HG02763 (cell line): Measurements from ENCODE around the gene MIPOL1.

Experiments used
- ATAC-seq: cut with Tn5 transposase; IDR thresholded peaks from one replicate; pipeline ENCODE4 v1.9.1; 2021; ENCODE audit warnings: mild to moderate bottlenecking, moderate library complexity; ENCODE audit not compliant: unreplicated experiment

MIPOL1 gene

DNA sequence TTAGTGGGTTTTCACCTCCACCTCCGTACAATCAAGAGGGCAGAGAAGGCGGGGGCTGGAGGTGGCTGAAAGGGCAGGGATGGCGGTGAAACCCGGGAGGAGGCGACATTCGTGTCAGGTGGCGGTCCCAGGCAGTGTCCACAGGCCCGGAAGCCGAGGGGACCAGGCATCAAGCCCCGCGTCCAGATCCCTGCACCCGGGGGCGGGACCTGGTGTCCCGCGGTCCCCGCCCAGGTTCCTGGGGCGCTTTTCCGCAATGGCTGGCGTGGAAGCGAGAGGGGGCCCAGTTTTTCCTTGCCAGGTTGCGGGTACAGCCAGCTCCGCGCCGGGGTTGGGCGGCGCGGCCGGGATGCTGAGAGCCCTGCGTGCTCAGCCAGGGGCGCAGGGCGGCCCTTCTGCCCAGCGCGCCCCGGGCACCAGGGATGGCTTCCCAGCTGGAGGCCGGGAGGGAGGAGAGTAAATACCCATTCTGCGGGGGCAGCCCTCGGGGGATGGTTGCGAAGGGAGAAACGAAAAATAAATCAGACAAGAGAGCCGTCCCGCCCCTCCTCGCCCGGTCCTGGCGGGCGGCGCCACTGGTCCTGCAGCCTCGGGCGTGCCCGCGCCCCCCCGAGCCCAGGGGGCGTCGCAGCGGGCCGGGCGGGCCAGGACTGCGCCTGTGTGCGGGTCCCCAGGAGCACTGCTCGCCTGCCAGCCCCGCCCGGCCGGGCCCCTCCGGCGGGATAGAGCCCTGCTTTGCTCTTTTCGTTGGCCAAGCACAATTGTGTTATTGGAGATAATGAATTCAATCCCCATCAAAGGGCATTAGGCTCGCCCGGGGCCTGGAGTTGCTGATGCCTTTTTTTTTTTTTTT, 385.8 kb downstream of the MIPOL1 start:
- no peak for ATAC-seq

GRCh38 chr14:37584211-37585100, 386.7 kb downstream of the MIPOL1 start:
- ATAC-seq, result no peak

DNA sequence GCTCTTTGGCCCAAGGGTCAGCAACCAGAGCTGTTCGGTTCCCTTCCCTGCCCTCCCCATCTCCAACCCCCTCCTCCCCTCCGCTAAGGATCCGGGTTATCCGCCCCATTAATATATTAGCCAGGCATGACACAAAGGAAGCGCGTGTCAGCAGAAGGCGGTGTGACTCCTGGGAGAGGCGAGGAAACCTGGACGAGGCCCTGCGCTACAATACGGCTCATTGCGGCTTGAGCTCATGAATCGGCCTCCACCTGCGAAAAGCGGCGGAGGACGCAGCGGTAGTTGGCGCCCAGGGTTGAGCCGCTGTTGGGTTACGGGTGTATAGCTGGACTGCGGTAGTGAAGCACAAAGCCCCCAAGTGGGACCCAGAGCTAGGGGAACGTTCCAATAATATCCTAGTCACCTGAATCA, 387.4 kb downstream of the MIPOL1 start:
- no peak for ATAC-seq

- ATAC-seq, result no peak
Observed at GRCh38 chr14:37585971-37586796, 388.4 kb downstream of the MIPOL1 start.

GRCh38 chr14:37586797-37587130, 389.0 kb downstream of the MIPOL1 start:
- no peak for ATAC-seq

DNA sequence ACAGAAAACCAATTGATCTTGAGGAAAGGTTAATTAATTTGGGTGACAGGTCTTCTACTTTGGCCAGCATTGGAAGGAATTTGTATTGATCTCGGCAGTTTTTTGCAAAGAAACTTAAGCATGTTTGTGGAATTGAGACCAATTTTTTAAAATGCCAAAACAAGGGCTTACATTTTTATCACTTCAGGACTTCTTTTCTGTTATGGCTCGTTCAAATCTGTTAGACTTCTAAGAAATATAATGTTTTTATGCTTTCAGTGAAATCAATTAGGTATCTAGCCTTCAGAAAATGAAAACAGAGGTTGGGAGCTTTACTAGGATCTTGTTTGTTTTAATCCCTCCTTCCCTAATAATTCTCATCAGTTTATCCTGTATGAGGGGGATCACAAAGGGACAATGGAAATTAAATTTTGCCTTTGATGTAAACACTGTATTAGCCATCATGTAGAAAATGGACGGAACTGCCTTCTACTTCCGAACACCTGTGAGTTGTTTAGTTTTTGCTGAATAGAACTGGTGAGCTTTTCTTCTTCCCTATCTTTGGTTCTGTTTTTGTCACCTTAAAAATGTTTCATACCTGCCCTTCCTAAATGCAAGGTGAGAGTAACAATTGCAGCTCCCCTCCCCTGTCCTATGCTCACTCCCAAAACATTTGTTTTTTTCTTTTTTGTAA, 389.5 kb downstream of the MIPOL1 start:
- no peak for ATAC-seq

DNA sequence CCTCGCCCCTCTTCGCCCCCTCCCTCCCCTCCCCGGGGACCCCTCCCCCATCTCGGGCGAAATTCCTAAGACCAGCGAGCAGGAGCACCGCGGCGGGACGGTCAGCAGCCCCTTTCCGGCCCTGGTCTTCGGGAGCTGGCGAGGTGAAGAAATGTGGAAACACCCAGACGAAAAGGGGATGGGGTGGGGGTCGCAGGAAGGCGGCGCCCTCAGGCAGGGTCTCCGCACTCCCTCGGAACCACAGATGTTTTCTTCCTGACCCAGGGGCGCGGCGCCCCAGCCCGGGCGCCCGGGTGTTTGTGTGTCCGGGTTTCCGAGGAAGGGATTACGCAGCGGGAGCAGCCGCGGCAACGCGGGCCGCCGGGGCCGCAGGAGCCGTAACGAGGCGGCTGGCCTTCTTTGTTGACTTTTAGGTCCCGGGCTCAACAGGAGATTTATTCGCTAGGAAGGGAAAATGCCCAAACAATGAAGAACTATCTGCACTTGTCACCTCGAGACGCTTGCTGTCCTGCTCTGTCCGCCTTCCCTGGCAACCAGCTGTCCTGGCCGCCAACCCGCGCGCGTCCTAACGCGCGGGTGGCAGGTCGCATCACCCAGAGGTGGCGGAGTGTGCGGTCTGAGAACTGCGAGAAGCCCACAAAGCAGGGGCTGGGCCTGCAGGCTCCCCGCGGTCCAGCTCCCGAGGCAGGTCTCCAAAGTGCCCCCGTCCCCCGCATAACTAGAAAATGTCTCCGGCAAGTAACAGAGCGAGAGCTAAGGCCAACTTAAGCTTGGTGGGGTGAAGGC, 390.3 kb downstream of the MIPOL1 start:
- no peak for ATAC-seq

- ATAC-seq, result no peak
Observed at GRCh38 chr14:37588667-37588955, 390.9 kb downstream of the MIPOL1 start.

GRCh38 chr14:37588956-37589714, 391.4 kb downstream of the MIPOL1 start:
- ATAC-seq, result no peak

GRCh38 chr14:37589715-37590427, 392.1 kb downstream of the MIPOL1 start:
- ATAC-seq, result no peak

- no peak for ATAC-seq
Observed at GRCh38 chr14:37590428-37591139, 392.8 kb downstream of the MIPOL1 start.

GRCh38 chr14:37591311-37591940, 393.7 kb downstream of the MIPOL1 start:
- ATAC-seq, result no peak

- no peak for ATAC-seq
Observed at GRCh38 chr14:37591941-37592481, 394.3 kb downstream of the MIPOL1 start.

GRCh38 chr14:37592482-37593408, 395.0 kb downstream of the MIPOL1 start:
- no peak for ATAC-seq

- no peak for ATAC-seq
Observed at GRCh38 chr14:37593511-37594237, 395.9 kb downstream of the MIPOL1 start.
